ENCODE results near the gene RCHY1.

DNA sequence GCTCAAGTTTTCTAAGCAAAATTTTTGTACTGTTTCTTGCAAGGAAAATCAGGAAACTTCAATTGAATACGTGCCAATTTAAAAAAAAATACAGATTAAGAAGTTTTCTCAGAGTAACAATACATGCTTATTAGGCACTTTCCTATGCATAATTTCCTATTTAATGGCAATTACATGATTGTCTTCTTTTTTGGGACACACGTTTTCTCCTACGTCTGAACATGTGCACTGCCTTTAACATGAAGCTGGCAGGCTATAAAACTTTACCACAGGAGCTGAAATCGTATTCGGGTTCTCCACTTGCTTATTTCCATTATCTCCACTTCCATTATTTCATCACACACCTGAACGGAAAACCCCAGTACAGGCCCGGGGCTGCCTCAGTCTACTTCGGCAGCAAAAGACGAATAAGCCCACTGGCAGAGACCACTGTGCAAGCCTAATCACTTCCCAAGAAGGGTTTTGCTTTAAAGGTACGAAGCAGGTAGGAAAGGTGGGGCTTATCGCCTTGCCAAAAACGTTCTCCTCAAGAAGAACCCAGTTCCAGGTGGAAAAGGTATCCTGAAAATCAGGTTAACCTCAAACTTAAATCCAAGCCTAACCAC, 575 bp downstream of the RCHY1 start:
- TF ChIP-seq, protein P1, sequence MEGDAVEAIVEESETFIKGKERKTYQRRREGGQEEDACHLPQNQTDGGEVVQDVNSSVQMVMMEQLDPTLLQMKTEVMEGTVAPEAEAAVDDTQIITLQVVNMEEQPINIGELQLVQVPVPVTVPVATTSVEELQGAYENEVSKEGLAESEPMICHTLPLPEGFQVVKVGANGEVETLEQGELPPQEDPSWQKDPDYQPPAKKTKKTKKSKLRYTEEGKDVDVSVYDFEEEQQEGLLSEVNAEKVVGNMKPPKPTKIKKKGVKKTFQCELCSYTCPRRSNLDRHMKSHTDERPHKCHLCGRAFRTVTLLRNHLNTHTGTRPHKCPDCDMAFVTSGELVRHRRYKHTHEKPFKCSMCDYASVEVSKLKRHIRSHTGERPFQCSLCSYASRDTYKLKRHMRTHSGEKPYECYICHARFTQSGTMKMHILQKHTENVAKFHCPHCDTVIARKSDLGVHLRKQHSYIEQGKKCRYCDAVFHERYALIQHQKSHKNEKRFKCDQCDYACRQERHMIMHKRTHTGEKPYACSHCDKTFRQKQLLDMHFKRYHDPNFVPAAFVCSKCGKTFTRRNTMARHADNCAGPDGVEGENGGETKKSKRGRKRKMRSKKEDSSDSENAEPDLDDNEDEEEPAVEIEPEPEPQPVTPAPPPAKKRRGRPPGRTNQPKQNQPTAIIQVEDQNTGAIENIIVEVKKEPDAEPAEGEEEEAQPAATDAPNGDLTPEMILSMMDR (IDR thresholded peaks at IDR 0.05; ENCODE audit: insufficient read depth, low read length), result no peak
- no peak for TF ChIP-seq POLR2AphosphoS5 (IDR thresholded peaks at IDR 0.05; ENCODE audit: low read depth)
- TF ChIP-seq, protein P2, sequence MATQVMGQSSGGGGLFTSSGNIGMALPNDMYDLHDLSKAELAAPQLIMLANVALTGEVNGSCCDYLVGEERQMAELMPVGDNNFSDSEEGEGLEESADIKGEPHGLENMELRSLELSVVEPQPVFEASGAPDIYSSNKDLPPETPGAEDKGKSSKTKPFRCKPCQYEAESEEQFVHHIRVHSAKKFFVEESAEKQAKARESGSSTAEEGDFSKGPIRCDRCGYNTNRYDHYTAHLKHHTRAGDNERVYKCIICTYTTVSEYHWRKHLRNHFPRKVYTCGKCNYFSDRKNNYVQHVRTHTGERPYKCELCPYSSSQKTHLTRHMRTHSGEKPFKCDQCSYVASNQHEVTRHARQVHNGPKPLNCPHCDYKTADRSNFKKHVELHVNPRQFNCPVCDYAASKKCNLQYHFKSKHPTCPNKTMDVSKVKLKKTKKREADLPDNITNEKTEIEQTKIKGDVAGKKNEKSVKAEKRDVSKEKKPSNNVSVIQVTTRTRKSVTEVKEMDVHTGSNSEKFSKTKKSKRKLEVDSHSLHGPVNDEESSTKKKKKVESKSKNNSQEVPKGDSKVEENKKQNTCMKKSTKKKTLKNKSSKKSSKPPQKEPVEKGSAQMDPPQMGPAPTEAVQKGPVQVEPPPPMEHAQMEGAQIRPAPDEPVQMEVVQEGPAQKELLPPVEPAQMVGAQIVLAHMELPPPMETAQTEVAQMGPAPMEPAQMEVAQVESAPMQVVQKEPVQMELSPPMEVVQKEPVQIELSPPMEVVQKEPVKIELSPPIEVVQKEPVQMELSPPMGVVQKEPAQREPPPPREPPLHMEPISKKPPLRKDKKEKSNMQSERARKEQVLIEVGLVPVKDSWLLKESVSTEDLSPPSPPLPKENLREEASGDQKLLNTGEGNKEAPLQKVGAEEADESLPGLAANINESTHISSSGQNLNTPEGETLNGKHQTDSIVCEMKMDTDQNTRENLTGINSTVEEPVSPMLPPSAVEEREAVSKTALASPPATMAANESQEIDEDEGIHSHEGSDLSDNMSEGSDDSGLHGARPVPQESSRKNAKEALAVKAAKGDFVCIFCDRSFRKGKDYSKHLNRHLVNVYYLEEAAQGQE (IDR thresholded peaks at IDR 0.05; ENCODE audit: insufficient replicate concordance, low read depth), result no peak
- no peak for TF ChIP-seq GABPA (IDR thresholded peaks at IDR 0.05; ENCODE audit: low read depth)
- TF ChIP-seq SPI1 (IDR thresholded peaks at IDR 0.05; ENCODE audit: borderline replicate concordance, low read depth), result no peak
